ENCODE data around the gene FAR1. TPM values are rescaled to one million over a fixed set of nuclear protein-coding genes. Genes with fewer than 3 reads are reported as not detected.
A peak's percentile ranks its signal among the peaks of the same experiment; 100 is the strongest.

The FAR1 gene
- total and polyA plus RNA-seq, 2 of the 4 experiments (the other 2 are of a cell fraction), result 35.3 to 119 TPM

- peak overlapping the region; percentile 5; the same call in 1 of the 2 replicates for H3K27ac ChIP-seq (ENCODE audit: insufficient read depth, low read length)
Measured at GRCh38 chr11:13667795-13668101, 720 bp upstream of the FAR1 start.

More at GRCh38 chr11:13667795-13668101, 720 bp upstream of the FAR1 start:
- Histone ChIP-seq H2BK20ac (ENCODE audit: low read depth, low read length) (no peak overlapping the region), H2BK120ac (ENCODE audit: low read depth, low read length) (peak overlapping the region; percentile 32), H3K9me3 (ENCODE audit: control insufficient read depth, insufficient read depth, low read length) (no peaks in the 10 kb centered on the region), H2AK5ac (ENCODE audit: low read depth, low read length) (0 out of 2 replicates have a peak overlapping the region, but pooled peaks have one; percentile 6), H3K23ac (ENCODE audit: low read depth, low read length) (peak overlapping the region; percentile 17; the same call in 1 of the 2 replicates), H3K9ac (ENCODE audit: low read depth, low read length) (peak overlapping the region; percentile 23; the same call in 1 of the 2 replicates), H3K27me3 (ENCODE audit: control insufficient read depth, insufficient read depth, low read length) (no peaks in the 10 kb centered on the region), H4K5ac (ENCODE audit: low read depth, low read length) (peak overlapping the region; percentile 7), H2BK5ac (ENCODE audit: low read depth, low read length, poor library complexity, severe bottlenecking) (peak overlapping the region; percentile 4), H3K4me2 (ENCODE audit: low read depth, low read length) (peak overlapping the region; percentile 83), H3K36me3 (ENCODE audit: control insufficient read depth, insufficient read depth, low read length) (no peaks in the 10 kb centered on the region), H3K4me1 (ENCODE audit: control insufficient read depth, insufficient read depth, low read length) (no peaks in the 10 kb centered on the region), H3K18ac (ENCODE audit: low read depth, low read length) (no peak overlapping the region), H3K4ac (ENCODE audit: low read depth, low read length) (peak overlapping the region; percentile 60; the same call in 1 of the 2 replicates), H4K8ac (ENCODE audit: low read depth in 2 of 2, low read length in 2 of 2) (peak overlapping the region; percentile 77 to 89), H4K91ac (ENCODE audit: insufficient read depth, low read depth, low read length) (peak overlapping the region; percentile 62; the same call in 1 of the 2 replicates), H2AK9ac (replicated peaks; ENCODE audit: low read depth, low read length, poor library complexity) (peak overlapping the region; percentile 73), H3K9me1 (ENCODE audit: insufficient read depth, low read length) (0 out of 2 replicates have a peak, but pooled peaks cover 2% of the 10 kb centered on the region), H2BK15ac (ENCODE audit: low read depth, low read length) (no peak overlapping the region), H2AFZ (replicated peaks; ENCODE audit: low read length, poor library complexity) (peak overlapping the region; percentile 98), H3K79me1 (ENCODE audit: low read depth in 1 of 2, low read length in 2 of 2) (peaks cover 6 to 23% of the 10 kb centered on the region in 2 experiments; a peak in 2 of 4 replicates), H3K14ac (replicated peaks; ENCODE audit: low read depth, low read length) (peak overlapping the region; percentile 61; the same call in 1 of the 2 replicates), H3K56ac (ENCODE audit: extremely low read depth, insufficient read depth, low read length) (0 out of 2 replicates have a peak overlapping the region, but pooled peaks have one; percentile 21), H3K4me3 (ENCODE audit: insufficient read depth, low read depth, low read length) (peak overlapping the region; percentile 60), H4K20me1 (ENCODE audit: insufficient read depth, low read length) (peaks cover 18% of the 10 kb centered on the region; the same call in 1 of the 2 replicates)
- ChIA-PET CTCF (interaction anchor here (0.9 kb wide), 1 partner anchor 13 kb away, joined by 3 read pairs; no protein-coding TSS in a partner anchor), POLR2A (ENCODE audit: unreplicated experiment) (no interaction called here)
- dilution Hi-C loops (cut with HindIII; ENCODE audit: low sequenced_read_pairs, unreplicated experiment) (no loop called here), intact Hi-C loops (cut with micrococcal nuclease) (no loop called here), in situ Hi-C loops (cut with MboI; ENCODE audit: low sequenced_read_pairs) (no loop called here)
- TF ChIP-seq BHLHE40 (IDR thresholded peaks at IDR 0.05; ENCODE audit: low read depth, low read length) (no peak), POLR2A (IDR thresholded peaks at IDR 0.05; ENCODE audit: low read depth, low read length) (no peak), CHD1 (IDR thresholded peaks at IDR 0.05; ENCODE audit: low read depth, low read length) (no peak), MAFK (IDR thresholded peaks at IDR 0.05; ENCODE audit: low read depth, low read length) (no peak), CEBPB (IDR thresholded peaks at IDR 0.05; ENCODE audit: low read depth, low read length) (no peak), NFE2L2 (IDR thresholded peaks at IDR 0.05; ENCODE audit: low read depth, low read length) (no peak), CTCF (conservative IDR thresholded peaks at IDR 0.05; ENCODE audit: low read depth, low read length) (no peak), FOS (IDR thresholded peaks at IDR 0.05; ENCODE audit: low read depth, low read length) (no peak), MAZ (IDR thresholded peaks at IDR 0.05; ENCODE audit: borderline replicate concordance, low read depth, low read length) (no peak), MXI1 (IDR thresholded peaks at IDR 0.05; ENCODE audit: borderline replicate concordance, low read depth, low read length) (no peak), SMC3 (IDR thresholded peaks at IDR 0.05; ENCODE audit: low read depth, low read length) (no peak), RCOR1 (IDR thresholded peaks at IDR 0.05; ENCODE audit: insufficient replicate concordance, low read length) (no peak), RAD21 (IDR thresholded peaks at IDR 0.05; ENCODE audit: low read length) (no peak), RFX5 (IDR thresholded peaks at IDR 0.05; ENCODE audit: low read depth, low read length) (no peak)
- TF ChIP-seq, protein P1, sequence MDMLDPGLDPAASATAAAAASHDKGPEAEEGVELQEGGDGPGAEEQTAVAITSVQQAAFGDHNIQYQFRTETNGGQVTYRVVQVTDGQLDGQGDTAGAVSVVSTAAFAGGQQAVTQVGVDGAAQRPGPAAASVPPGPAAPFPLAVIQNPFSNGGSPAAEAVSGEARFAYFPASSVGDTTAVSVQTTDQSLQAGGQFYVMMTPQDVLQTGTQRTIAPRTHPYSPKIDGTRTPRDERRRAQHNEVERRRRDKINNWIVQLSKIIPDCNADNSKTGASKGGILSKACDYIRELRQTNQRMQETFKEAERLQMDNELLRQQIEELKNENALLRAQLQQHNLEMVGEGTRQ (IDR thresholded peaks at IDR 0.05; ENCODE audit: low read depth, low read length), result no peak
- TF ChIP-seq, protein P2, sequence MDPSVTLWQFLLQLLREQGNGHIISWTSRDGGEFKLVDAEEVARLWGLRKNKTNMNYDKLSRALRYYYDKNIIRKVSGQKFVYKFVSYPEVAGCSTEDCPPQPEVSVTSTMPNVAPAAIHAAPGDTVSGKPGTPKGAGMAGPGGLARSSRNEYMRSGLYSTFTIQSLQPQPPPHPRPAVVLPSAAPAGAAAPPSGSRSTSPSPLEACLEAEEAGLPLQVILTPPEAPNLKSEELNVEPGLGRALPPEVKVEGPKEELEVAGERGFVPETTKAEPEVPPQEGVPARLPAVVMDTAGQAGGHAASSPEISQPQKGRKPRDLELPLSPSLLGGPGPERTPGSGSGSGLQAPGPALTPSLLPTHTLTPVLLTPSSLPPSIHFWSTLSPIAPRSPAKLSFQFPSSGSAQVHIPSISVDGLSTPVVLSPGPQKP (IDR thresholded peaks at IDR 0.05; ENCODE audit: borderline replicate concordance, low read depth, low read length), result no peak
- 4% methylated on average over 6 of the region's 15 CpGs; no CpG with 5 or more reads in 1 of the 2 experiments for WGBS, 2 experiments (ENCODE audit: extremely low coverage in 2 of 2, insufficient read length in 1 of 2)
- no TSS peak for BruUV-seq (replicated peaks)
- no peak for DNase-seq
- no peak; the same call in 1 of the 2 replicates for ATAC-seq (ENCODE audit: low read depth)
